ENCODE data around the gene KCNQ1.

Gene KCNQ1

GRCh38 chr11:2465202-2466068 lies 20.6 kb downstream of the KCNQ1 start:
- no peak overlapping the region for H3K27ac ChIP-seq (ENCODE audit: insufficient read depth, low read length, poor library complexity, severe bottlenecking)
- no peaks in the 10 kb centered on the region for H3K9me3 ChIP-seq (ENCODE audit: control insufficient read depth, low read length)
- no peaks in the 10 kb centered on the region for H3K27me3 ChIP-seq (replicated peaks; ENCODE audit: control insufficient read depth, insufficient read depth, low read length, poor library complexity, severe bottlenecking)
- no peaks in the 10 kb centered on the region for H3K36me3 ChIP-seq (ENCODE audit: control insufficient read depth, insufficient read depth, low read length)
- no peak overlapping the region for H3K4me3 ChIP-seq (ENCODE audit: insufficient read depth, low read depth, low read length, poor library complexity, severe bottlenecking)
- peaks cover 41% of the 10 kb centered on the region for H3K4me1 ChIP-seq (ENCODE audit: control insufficient read depth, insufficient read depth, low read length, poor library complexity, severe bottlenecking)
- no peak for DNase-seq

- H3K9me3 ChIP-seq (ENCODE audit: control insufficient read depth, low read length): no peaks in the 10 kb centered on the region
- H3K4me3 ChIP-seq (ENCODE audit: insufficient read depth, low read depth, low read length, poor library complexity, severe bottlenecking): no peak overlapping the region
- no peaks in the 10 kb centered on the region for H3K36me3 ChIP-seq (ENCODE audit: control insufficient read depth, insufficient read depth, low read length)
- no peaks in the 10 kb centered on the region for H3K27me3 ChIP-seq (replicated peaks; ENCODE audit: control insufficient read depth, insufficient read depth, low read length, poor library complexity, severe bottlenecking)
- H3K4me1 ChIP-seq (ENCODE audit: control insufficient read depth, insufficient read depth, low read length, poor library complexity, severe bottlenecking): peaks cover 41% of the 10 kb centered on the region
- no peak for DNase-seq
- H3K27ac ChIP-seq (ENCODE audit: insufficient read depth, low read length, poor library complexity, severe bottlenecking): no peak overlapping the region
Observed at GRCh38 chr11:2466069-2466801, 21.4 kb downstream of the KCNQ1 start.

GRCh38 chr11:2466869-2467694 lies 22.3 kb downstream of the KCNQ1 start:
- H3K9me3 ChIP-seq (ENCODE audit: control insufficient read depth, low read length): no peaks in the 10 kb centered on the region
- no peaks in the 10 kb centered on the region for H3K27me3 ChIP-seq (replicated peaks; ENCODE audit: control insufficient read depth, insufficient read depth, low read length, poor library complexity, severe bottlenecking)
- DNase-seq: peak in 2 of 3 donors; percentile 19 to 33
- H3K27ac ChIP-seq (ENCODE audit: insufficient read depth, low read length, poor library complexity, severe bottlenecking): no peak overlapping the region
- no peaks in the 10 kb centered on the region for H3K36me3 ChIP-seq (ENCODE audit: control insufficient read depth, insufficient read depth, low read length)
- peak overlapping the region; percentile 32 for H3K4me3 ChIP-seq (ENCODE audit: insufficient read depth, low read depth, low read length, poor library complexity, severe bottlenecking)
- peaks cover 39% of the 10 kb centered on the region for H3K4me1 ChIP-seq (ENCODE audit: control insufficient read depth, insufficient read depth, low read length, poor library complexity, severe bottlenecking)

GRCh38 chr11:2467695-2468055 lies 22.9 kb downstream of the KCNQ1 start:
- DNase-seq: no peak
- Histone ChIP-seq H3K36me3 (ENCODE audit: control insufficient read depth, insufficient read depth, low read length) (no peaks in the 10 kb centered on the region), H3K27ac (ENCODE audit: insufficient read depth, low read length, poor library complexity, severe bottlenecking) (no peak overlapping the region), H3K4me1 (ENCODE audit: control insufficient read depth, insufficient read depth, low read length, poor library complexity, severe bottlenecking) (peaks cover 36% of the 10 kb centered on the region), H3K9me3 (ENCODE audit: control insufficient read depth, low read length) (no peaks in the 10 kb centered on the region), H3K27me3 (replicated peaks; ENCODE audit: control insufficient read depth, insufficient read depth, low read length, poor library complexity, severe bottlenecking) (no peaks in the 10 kb centered on the region), H3K4me3 (ENCODE audit: insufficient read depth, low read depth, low read length, poor library complexity, severe bottlenecking) (peak overlapping the region; percentile 32)

- Histone ChIP-seq H3K9me3 (ENCODE audit: control insufficient read depth, low read length) (no peaks in the 10 kb centered on the region), H3K27me3 (replicated peaks; ENCODE audit: control insufficient read depth, insufficient read depth, low read length, poor library complexity, severe bottlenecking) (no peaks in the 10 kb centered on the region), H3K4me3 (ENCODE audit: insufficient read depth, low read depth, low read length, poor library complexity, severe bottlenecking) (no peak overlapping the region), H3K27ac (ENCODE audit: insufficient read depth, low read length, poor library complexity, severe bottlenecking) (no peak overlapping the region), H3K36me3 (ENCODE audit: control insufficient read depth, insufficient read depth, low read length) (no peaks in the 10 kb centered on the region), H3K4me1 (ENCODE audit: control insufficient read depth, insufficient read depth, low read length, poor library complexity, severe bottlenecking) (peaks cover 27% of the 10 kb centered on the region)
- no peak for DNase-seq
Observed at GRCh38 chr11:2468363-2469235, 23.8 kb downstream of the KCNQ1 start.

- no peak overlapping the region for H3K27ac ChIP-seq (ENCODE audit: insufficient read depth, low read length, poor library complexity, severe bottlenecking)
- peaks cover 25% of the 10 kb centered on the region for H3K4me1 ChIP-seq (ENCODE audit: control insufficient read depth, insufficient read depth, low read length, poor library complexity, severe bottlenecking)
- DNase-seq: no peak
- no peaks in the 10 kb centered on the region for H3K27me3 ChIP-seq (replicated peaks; ENCODE audit: control insufficient read depth, insufficient read depth, low read length, poor library complexity, severe bottlenecking)
- no peaks in the 10 kb centered on the region for H3K36me3 ChIP-seq (ENCODE audit: control insufficient read depth, insufficient read depth, low read length)
- no peaks in the 10 kb centered on the region for H3K9me3 ChIP-seq (ENCODE audit: control insufficient read depth, low read length)
- H3K4me3 ChIP-seq (ENCODE audit: insufficient read depth, low read depth, low read length, poor library complexity, severe bottlenecking): no peak overlapping the region
Observed at GRCh38 chr11:2470495-2470894, 25.7 kb downstream of the KCNQ1 start.

GRCh38 chr11:2471048-2471803 lies 26.4 kb downstream of the KCNQ1 start:
- Histone ChIP-seq H3K4me3 (ENCODE audit: insufficient read depth, low read depth, low read length, poor library complexity, severe bottlenecking) (no peak overlapping the region), H3K36me3 (ENCODE audit: control insufficient read depth, insufficient read depth, low read length) (no peaks in the 10 kb centered on the region), H3K27ac (ENCODE audit: insufficient read depth, low read length, poor library complexity, severe bottlenecking) (no peak overlapping the region), H3K27me3 (replicated peaks; ENCODE audit: control insufficient read depth, insufficient read depth, low read length, poor library complexity, severe bottlenecking) (no peaks in the 10 kb centered on the region), H3K4me1 (ENCODE audit: control insufficient read depth, insufficient read depth, low read length, poor library complexity, severe bottlenecking) (peaks cover 19% of the 10 kb centered on the region), H3K9me3 (ENCODE audit: control insufficient read depth, low read length) (no peaks in the 10 kb centered on the region)
- no peak for DNase-seq

GRCh38 chr11:2471804-2472096 lies 26.9 kb downstream of the KCNQ1 start:
- no peak for DNase-seq
- H3K36me3 ChIP-seq (ENCODE audit: control insufficient read depth, insufficient read depth, low read length): no peaks in the 10 kb centered on the region
- H3K4me3 ChIP-seq (ENCODE audit: insufficient read depth, low read depth, low read length, poor library complexity, severe bottlenecking): no peak overlapping the region
- H3K9me3 ChIP-seq (ENCODE audit: control insufficient read depth, low read length): no peaks in the 10 kb centered on the region
- peaks cover 14% of the 10 kb centered on the region for H3K4me1 ChIP-seq (ENCODE audit: control insufficient read depth, insufficient read depth, low read length, poor library complexity, severe bottlenecking)
- no peaks in the 10 kb centered on the region for H3K27me3 ChIP-seq (replicated peaks; ENCODE audit: control insufficient read depth, insufficient read depth, low read length, poor library complexity, severe bottlenecking)
- H3K27ac ChIP-seq (ENCODE audit: insufficient read depth, low read length, poor library complexity, severe bottlenecking): no peak overlapping the region
